Left cardiac atrium (tissue), 4 donors: ENCODE data around the gene OGDH. TPM values are rescaled to one million over a fixed set of nuclear protein-coding genes. Genes with fewer than 3 reads are reported as not detected.
"Not testable (repeated sequence)": the region's sequence is repeated elsewhere in the genome, so short reads cannot be mapped to it uniquely, and the experiment has no call there.

Experiments used
- ATAC-seq, 2 donors: fragments of 200-7000 bp; cut with Tn5 transposase; one replicate each; pipeline ENCODE4 v1.9.1; 2020; ENCODE audit warnings: mild to moderate bottlenecking in 2 of 2, moderate library complexity in 2 of 2
- DNase-seq: peaks from one replicate; pipeline ENCODE4 v3.0.0-alpha.2; 2020
- intact Hi-C, 2 donors: fragments of 100-400 bp; cut with DNase I; formaldehyde crosslinking; loops; one replicate each; pipeline versions ENCODE4 v1.14.1 to v1.15.1; 2022 to 2023
- long read RNA-seq: library from polyadenylated mRNA; unstranded; transcript quantifications from one replicate; pipeline ENCODE4 v2.0.0, GENCODE V29; 2021
- total RNA-seq, 2 donors: library from RNA; stranded (reverse); fragmentation: NEBNext Ultra II Directional; extraction: Animal tissue kit (Norgen Biotek cat#: 25700); gene quantifications; one replicate each; pipeline ENCODE4 v1.2.1, GENCODE V29; 2021
- donor health status: DM: no; HTN: yes; CAD: no.
- donor health status: DM: no; HTN: yes; CAD: no; lungs with severe emphysema.
- donor health status: DM: yes; HTN: yes; CAD: no.
- donor health status: Dilated cardiomyopathy.

Gene OGDH
- total RNA-seq: 100 to 1,000 TPM; 343 to 358 TPM
- long read RNA-seq, full-length matches to known transcripts: 82 of 265 reads
- long read RNA-seq, partial matches to known transcripts: 155 of 265 reads
- long read RNA-seq, other reads (novel, unspliced or antisense): 28 of 265 reads

DNA sequence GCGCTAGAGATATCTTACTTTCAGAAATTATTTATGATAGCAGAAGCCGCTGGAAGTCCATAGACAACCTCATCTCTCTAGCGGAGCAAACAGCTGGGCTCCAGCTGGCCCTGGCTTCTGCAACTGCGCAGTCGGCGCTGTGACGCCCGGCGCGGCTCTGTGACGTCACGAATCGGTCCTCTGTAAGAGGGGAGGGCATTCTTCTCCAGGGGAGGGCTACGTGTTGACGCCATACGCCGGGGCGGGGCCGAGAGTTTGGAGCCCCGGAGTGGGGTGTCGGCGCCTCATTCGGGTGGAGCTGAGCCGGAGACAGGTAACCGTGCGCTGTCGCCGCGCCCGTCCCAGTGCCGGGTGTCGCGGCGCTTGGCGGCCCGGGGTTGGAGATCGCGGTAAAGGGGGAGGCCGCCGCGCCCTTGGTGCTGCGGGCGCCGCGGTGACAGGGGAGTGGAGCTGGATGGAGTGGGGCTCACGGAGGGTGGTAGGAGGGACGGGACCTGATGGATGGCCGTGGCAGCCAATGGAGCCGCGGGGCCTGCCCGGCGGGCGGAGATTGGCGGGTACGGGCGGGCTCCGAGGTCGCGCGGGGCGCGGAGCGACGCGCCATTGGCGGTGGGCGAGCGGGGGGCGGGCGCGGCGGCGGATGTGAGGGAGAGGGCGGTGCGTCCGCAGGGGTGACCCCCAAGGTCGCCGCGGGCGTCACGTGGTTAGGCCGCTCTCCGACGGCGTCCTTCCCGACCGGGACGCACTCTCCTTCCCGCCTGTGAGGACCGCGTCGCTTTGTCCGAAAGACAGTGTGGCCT lies at the start of gene OGDH:
Gene OGDH (plus strand): TSS at position 287 of the 800 bp plus-strand sequence. CDS start 17,717 bp downstream, outside the sequence.
- intact Hi-C loops: loop anchor here in 1 of 2 donors (5.0 to 10.0 kb wide), 2 partner anchors 46 to 158 kb away; no protein-coding TSS in a partner anchor
- DNase-seq (peak; percentile 99), ATAC-seq (peak; percentile 99)

DNA sequence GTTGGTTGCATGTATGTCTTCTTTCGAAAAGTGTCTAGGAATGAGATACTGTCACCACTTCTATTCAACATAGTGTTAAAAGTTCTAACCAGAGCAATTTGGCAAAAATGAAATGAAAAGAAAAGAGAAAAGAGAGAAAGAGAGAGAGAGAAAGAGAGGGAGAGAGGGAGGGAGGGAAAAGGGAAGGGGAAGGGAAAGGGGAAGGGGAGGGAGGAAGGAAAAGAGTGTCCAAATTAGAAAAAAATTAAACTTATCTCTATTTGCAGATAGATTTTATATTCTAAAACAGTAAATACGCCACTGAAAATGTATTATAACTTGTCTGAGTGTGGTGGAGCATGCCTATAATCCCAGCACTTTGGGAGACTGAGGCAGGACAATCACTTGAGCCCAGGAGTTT lies 48.9 kb upstream of the OGDH start:
- ATAC-seq: no peak
- intact Hi-C loops: no loop called here
- no peak for DNase-seq

GRCh38 chr7:44559485-44559884 lies 46.9 kb upstream of the OGDH start:
- ATAC-seq: peak in 1 of 2 donors; percentile 53
- intact Hi-C loops: no loop called here
- DNase-seq: no peak

DNA sequence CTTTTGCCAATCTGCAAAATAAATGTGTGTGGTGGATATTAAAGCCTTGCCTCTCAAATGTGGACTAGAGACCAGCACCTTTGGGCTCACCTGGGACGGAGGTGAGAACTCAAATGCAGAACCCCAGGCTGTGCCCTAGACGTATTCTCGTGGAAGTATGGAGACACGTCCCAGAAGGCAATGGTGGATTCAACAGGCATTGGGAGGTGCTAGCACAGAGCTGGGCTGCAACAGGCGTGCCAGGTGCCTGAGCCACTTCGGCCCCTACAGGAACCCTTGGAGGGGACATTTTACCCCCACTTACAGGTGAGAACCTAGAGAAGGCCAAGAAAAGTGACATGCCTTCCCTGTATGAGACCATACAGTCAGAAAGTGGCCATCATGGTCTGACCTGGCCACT lies 44.9 kb upstream of the OGDH start:
- DNase-seq (no peak), ATAC-seq (no peak)
- intact Hi-C loops: loop anchor here (10.0 kb wide), 4 partner anchors 67 to 347 kb away; partner anchors contain the start of gene NUDCD3 (in 1 of the 2)

DNA sequence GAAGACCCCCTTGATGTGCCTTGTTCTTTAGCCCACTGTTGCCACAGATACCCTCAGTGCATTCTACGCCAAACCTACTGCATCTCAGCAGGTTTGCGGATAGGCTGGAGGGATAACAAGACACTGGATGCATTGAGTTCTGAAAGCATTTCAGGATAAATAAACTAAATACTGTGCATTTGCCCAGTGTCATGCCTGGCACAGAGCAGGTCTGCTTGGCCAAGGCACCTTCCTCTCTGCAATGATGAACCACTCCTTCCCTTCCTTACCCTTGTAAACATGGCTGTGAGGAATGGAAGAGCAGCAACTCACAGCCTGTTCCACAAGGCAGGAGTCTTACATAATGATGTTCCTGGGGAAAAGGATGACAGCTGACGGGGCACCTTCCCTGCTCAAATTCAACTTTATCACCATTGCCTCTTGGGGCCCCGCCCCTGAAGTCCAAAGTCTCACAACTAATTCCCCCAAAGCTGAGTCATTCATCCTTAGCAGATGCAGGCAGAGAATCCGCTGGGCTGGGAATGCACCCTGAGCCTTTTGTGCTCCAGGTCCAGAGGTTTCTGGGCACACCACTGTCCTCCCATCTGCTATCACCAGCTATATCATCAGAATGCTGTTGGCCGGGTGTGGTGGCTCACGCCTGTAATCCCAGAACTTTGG lies 44.3 kb upstream of the OGDH start:
- DNase-seq: no peak
- intact Hi-C loops: loop anchor here (10.0 kb wide), 4 partner anchors 67 to 347 kb away; partner anchors contain the start of gene NUDCD3 (in 1 of the 2)
- ATAC-seq: no peak

DNA sequence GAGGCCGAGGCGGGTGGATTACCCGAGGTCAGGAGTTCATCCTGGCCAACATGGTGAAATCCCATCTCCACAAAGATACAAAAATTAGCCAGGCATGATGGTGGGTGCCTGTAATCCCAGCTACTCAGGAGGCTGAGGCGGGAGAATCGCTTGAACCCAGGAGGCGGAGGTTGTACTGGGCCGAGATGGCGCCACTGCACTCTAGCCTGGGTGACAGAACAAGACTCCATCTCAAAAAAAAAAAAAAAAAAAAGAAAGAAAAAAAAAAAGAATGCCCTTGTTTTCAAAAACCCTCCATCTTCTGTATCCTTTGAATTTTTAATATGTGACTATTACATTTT lies 43.8 kb upstream of the OGDH start:
- not testable (repeated sequence) for ATAC-seq, DNase-seq
- intact Hi-C loops: loop anchor here (10.0 kb wide), 4 partner anchors 68 to 348 kb away; partner anchors contain the start of gene NUDCD3 (in 1 of the 2)

DNA sequence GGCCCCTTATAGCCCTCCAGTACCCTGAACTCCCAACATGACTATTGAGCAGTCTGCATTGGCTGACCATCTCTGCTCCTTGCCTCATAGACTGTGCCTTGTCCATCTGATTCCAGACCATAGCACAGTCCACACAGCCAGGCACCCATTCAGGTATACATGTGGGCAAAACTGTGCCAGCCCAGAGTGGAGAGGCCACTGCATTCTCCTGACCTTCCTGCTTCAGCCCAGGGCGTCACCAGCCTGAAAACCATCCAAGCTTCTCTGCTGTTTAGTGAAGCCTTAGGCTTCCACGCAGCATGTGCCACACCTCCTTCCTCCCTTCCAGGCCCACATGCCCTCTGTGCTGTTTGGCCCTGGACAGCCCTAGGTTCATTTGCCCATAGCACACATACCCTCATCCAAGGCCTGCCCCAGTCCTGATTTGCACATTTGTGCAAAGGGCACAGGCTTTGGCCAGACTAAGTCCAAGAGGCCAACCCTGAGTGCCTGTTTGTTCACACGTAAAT lies 43.2 kb upstream of the OGDH start:
- intact Hi-C loops: loop anchor here (10.0 kb wide), 4 partner anchors 68 to 348 kb away; partner anchors contain the start of gene NUDCD3 (in 1 of the 2)
- no peak for DNase-seq

DNA sequence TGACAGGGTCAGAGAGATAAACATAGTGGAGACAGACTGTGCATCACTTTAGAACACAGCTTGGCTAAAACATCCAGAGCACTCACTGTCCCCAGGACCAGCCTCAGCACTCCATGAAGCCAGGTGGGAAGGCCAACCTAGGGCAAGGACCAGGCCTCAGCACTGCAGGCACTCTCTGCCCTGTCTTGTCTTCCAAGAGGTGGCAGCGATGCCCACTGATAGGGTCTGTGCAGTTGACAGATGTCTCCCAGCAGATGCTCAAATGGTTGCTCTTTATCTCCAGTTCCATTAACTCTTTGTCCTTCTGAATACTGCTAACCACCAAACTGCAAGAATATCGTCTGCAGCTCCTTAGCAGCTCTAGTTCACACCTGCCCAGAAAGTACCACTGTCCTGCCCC lies 41.8 kb upstream of the OGDH start:
- intact Hi-C loops: loop anchor here (10.0 kb wide), 4 partner anchors 70 to 350 kb away; partner anchors contain the start of gene NUDCD3 (in 1 of the 2)
- ATAC-seq (no peak), DNase-seq (no peak)

More for the DNA sequence above, 43.2 kb upstream of the OGDH start:
- ATAC-seq: peak in 1 of 2 donors; percentile 65

DNA sequence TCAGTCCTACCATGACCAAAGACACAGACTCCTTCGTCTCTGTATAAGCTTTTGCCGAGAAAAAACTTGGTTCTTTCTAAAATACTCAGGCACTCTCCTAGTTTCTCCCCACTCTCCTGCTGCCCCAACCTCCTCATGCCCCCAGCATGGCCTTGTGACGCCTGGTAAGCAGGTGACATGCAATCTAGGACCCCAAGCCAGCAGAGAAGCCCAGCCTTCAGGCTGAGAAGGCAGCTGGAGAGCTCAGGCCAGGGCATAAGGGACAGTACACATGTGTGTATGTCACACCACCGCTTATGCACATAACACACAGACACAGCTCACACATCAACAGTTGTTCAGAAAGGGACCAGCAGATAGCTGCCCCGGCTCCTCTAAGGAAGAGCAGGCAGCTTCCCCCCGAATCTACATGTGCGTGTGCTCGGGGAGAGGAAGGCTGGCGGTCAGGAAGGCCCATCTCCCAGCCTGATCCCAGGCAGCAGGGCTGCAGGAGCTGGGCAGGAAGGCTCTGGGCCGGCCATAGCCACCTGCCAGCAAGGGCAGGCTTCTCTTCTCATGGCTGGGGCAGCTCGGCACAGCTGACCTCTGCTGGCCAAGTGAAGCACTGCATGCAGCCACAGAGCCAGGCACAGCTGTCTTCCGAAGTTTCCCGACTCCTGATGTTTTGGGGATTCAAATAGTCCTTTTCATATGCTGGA lies 41.2 kb upstream of the OGDH start:
- DNase-seq (peak; percentile 64), ATAC-seq (peak; percentile 72 to 82)
- intact Hi-C loops: loop anchor here (10.0 kb wide), 4 partner anchors 70 to 350 kb away; partner anchors contain the start of gene NUDCD3 (in 1 of the 2)

DNA sequence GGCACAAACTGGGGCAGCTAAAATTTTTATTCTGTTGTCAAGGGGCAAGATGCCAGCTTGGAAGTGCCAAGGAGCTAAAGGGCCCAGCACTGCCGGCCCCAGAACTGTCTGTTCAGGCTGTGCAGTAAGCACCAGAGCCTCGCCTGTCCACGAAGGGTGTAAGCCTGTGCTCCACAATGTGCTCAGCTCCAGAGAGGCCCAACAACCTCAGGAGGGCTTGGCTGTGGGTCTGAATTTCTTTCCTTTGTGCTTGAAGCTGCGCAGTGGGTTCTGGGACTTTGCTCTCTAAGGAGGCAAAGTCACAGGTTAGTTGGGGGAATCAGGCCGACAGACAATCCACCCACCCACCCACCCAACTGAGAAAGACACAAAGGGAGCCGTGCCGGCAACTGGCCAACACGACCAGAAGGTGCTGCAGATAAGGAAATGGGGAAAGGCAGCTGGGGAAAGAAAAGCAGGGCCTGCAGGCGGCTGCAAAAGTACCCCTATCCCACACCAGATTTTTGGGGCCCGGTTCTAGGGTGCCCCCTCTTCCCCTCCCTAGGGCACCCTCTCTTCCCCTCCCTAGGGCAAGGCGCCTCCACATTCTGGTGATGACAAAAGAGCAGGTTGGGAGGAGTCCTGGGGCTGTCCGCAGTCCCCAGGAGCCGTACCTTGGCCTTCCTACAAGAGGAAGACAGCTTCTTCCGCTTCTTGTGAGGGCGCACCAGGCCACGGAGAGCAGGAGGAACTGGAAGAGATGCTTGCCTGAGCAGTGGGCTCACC lies 40.5 kb upstream of the OGDH start:
- intact Hi-C loops: loop anchor here (10.0 kb wide), 4 partner anchors 71 to 351 kb away; partner anchors contain the start of gene NUDCD3 (in 1 of the 2)
- DNase-seq (no peak), ATAC-seq (peak; percentile 10 to 12)

DNA sequence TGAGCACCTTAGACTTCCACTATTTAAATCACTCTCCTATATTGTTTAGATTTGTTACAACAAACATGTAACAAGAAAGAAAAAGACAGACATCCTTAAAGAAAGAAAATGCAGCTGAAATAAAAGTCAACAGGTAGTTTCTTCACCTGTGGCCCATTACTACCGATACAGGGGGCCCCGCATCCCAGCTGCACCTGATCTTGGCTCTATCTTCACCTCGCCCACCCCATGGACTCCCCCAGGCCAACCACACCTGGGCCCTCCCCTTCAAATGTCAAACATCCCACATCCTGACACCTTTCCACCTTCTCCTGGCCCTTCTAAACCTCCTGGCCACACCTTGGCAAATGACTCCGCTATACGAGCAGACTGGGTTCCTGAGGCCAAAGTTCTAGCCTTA lies 39.7 kb upstream of the OGDH start:
- intact Hi-C loops: loop anchor here (10.0 kb wide), 4 partner anchors 72 to 352 kb away; partner anchors contain the start of gene NUDCD3 (in 1 of the 2)
- ATAC-seq: no peak

GRCh38 chr7:44567884-44568283 lies 38.5 kb upstream of the OGDH start:
- ATAC-seq (no peak), DNase-seq (no peak)
- intact Hi-C loops: loop anchor here (10.0 kb wide), 4 partner anchors 73 to 353 kb away; partner anchors contain the start of gene NUDCD3 (in 1 of the 2)

More for the DNA sequence above, 39.7 kb upstream of the OGDH start:
- DNase-seq: no peak

DNA sequence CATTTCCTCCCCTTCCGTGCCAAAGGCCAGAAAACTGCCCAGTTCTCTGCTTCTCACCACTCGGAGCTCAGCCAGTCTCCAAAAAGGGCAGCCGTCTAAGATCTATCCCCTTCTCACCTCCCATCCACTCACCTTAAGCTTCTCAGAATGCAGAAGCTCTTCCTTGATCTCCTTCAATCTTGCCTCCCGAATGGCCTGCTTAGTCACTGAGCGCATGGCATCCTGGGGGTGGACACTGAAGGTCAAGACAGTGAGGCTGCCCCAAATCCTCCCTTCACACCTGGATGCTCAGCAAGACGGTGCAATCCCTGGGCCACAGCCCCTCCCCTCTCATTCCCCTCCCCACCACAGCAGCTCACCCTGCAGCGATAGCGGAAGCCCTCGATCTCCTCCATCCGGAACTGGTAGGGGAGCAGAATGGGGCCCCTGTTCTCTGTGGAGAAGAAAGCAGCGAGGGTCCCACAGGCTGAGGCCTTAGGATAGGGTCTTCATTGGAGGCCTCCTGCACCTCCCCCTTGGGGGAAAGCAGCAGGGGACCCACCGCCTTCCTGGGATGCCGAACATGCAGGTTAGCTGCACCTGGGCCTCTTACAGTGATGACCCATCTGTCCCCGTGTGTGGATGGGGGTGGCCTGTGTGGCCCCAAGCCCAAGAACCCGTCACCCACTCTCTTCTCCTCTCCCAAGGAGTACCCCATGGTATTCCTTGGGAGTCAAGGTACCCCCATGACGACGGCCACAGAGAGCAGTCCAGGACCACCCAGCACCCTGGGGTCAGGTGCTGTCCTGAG lies 37.5 kb upstream of the OGDH start:
- intact Hi-C loops: loop anchor here (10.0 kb wide), 4 partner anchors 74 to 354 kb away; partner anchors contain the start of gene NUDCD3 (in 1 of the 2)

GRCh38 chr7:44569959-44570358 lies 36.5 kb upstream of the OGDH start:
- intact Hi-C loops: loop anchor here (10.0 kb wide), 4 partner anchors 75 to 355 kb away; partner anchors contain the start of gene NUDCD3 (in 1 of the 2)
- ATAC-seq (no peak), DNase-seq (no peak)

More for the DNA sequence above, 37.5 kb upstream of the OGDH start:
- ATAC-seq (no peak), DNase-seq (no peak)

DNA sequence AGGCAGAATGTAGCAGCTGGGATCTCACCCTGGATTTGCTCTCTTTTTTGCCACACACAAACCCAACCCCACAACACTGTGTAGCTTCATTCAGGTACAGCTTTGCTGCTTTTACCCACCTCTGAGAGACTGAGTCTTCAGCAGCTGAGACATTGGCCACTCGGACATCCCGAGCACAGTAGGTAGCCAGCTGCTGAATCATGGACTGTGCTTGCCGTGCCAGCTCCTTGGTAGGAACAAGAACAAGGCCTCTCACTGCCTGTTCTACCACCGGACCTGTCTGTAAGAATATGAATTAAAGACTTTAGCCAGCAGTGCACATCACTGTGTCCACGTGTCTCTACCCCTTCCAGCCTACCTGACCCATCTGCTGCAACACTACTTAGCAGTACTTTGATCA lies 33.7 kb upstream of the OGDH start:
- intact Hi-C loops: no loop called here
- DNase-seq: no peak
- no peak for ATAC-seq

GRCh38 chr7:44573464-44574286 lies 32.8 kb upstream of the OGDH start, which contains the start of gene DDX56:
DDX56 (minus strand) TSS chr7:44573908; CDS start chr7:44573895, 13 bp downstream.
- intact Hi-C loops: no loop called here
- peak; percentile 98 for ATAC-seq
- peak; percentile 98 for DNase-seq
